A549 treated with AZD9567 at 1 μM for 4 hours (cell line): ENCODE results near the gene GALNS. TPM values are rescaled to one million over a fixed set of nuclear protein-coding genes. Genes with fewer than 3 reads are reported as not detected.

Source experiments
- total RNA-seq: library from RNA; stranded (reverse); fragments of 200-300 nt; extraction: Qiagen RNA extraction; gene quantifications from 5 replicates; pipeline ENCODE4 v1.2.3, GENCODE V29; 2022; ENCODE audit not compliant: insufficient read depth

GALNS gene, protein sequence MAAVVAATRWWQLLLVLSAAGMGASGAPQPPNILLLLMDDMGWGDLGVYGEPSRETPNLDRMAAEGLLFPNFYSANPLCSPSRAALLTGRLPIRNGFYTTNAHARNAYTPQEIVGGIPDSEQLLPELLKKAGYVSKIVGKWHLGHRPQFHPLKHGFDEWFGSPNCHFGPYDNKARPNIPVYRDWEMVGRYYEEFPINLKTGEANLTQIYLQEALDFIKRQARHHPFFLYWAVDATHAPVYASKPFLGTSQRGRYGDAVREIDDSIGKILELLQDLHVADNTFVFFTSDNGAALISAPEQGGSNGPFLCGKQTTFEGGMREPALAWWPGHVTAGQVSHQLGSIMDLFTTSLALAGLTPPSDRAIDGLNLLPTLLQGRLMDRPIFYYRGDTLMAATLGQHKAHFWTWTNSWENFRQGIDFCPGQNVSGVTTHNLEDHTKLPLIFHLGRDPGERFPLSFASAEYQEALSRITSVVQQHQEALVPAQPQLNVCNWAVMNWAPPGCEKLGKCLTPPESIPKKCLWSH
- 46.7 to 48.7 TPM (median 48.3 TPM) in 5 replicates for total RNA-seq

DNA sequence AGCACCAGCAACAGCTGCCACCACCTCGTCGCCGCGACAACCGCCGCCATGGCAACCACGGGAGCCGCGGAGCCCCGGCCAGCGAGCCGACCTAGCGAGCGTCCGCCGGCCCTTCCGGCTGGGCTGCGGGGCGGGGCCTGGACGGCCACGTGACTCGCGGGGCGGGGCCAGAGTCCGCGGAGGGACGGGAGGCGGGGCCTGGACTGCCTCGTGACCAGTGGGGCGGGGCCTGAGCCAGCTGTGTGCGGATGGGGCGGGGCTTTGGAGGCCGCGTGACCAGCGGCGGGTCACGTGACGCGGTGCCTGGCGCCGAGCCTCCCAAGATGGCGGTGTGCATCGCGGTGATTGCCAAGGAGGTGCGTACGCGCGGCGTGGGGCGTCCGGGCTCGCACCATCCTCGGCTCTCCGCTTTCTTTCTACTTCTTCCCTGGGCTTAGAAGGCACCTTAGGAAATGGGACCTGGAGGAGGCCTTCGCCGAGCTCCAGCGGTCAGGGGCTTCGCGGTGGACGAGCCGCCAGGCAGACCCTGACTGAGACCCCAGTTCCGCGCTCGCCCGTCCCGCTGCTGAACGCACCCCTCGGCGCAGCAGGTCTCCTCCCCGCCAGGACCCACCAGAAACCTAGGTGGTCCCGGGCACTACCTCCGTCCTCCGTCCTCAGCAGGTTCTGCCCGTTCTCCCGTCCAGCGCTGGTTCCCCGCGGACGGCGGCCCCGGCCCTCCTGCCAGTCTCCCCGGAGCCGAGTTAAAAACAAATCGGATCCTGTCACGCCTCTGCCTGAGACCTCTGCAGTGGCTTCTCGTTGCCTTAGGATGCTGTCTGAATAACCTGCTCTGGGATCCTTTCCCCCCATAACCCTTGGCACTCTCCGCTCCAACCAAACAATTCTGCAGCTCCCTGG, at the start of gene GALNS, which contains the start of gene TRAPPC2L:
Gene GALNS (minus strand): TSS at position 120 of the 900 bp plus-strand sequence. CDS start 70 bp downstream, at position 50.
Gene TRAPPC2L (plus strand): TSS at position 300 of the 900 bp plus-strand sequence. CDS start 24 bp downstream, at position 324.

DNA sequence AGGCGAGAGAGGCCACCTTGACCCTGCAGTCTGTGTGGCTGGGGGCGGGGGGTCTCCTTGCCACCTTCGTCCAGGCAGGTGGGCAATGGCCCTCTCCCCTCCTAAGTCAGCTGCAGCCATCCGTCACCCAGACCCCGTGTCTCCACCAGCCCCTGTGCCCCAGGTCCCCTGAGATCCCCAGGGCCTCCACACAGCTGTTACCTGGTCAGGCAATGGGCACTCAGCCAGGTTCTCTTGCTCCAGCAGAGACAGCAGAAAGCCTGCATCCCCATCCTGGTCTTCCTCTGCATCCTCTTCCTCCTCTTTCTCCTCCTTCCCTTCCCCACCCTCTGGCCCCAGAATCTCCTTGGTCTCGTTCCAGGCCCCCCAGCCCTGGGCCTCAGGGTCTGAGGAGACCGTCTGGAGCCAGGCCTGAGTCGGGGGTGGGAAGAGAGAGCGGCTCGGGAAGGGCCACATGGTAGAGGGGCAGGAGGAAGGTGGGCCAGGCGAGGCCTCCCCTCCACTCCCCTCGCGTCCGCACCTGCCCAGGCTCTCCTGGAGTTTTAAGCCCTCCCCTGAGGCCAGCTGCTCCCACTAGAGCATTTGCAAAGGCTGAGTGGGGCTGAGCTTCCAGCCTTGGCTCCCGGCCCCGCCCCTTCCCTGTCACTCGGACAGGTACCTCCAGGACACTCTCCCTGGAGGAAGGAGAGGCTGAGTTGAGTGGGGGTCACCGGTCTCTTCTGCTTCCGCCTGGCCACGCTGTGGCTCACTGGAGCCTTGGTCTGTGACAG, 9.6 kb upstream of the GALNS start, which contains the start of gene PABPN1L:
Gene PABPN1L (minus strand): TSS at position 510 of the 770 bp plus-strand sequence. CDS start 54 bp downstream, at position 456.

DNA sequence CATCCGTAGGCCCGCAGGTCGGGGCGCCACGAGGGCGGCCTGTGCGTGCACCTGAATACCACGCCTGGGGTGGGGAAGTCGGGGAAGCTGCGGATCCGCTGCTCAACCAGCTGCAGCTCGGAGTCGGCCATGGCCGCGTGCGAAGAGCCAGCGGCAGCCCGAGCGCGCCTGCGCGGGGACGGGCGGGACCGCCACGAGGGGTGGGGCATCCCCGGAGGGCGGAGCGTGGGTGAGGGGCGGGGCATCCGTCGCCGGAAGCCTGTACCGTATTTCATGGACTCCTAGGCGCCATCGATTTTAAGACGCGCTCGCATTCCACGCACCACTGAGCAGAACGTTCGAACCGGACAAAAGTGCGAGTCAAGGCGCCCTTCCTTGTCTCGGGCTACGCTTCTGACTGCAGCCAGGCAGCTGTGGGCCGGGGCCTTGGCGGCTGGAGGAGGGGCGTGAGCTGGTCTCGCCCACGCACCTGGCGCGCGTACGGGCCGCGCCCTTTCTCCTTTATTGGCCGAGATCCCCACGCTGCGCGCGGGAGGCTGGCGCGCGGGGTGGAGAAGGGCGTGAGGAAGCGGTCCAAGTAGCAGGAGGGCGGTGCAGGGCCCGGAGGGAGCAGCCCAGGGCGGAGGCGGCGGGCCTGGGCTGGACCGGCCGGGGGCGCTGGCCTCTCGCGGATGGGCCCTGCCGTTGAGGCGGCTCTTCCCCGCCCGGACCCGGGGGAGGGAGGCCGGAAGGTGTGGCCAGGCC, 44.8 kb downstream of the GALNS start, which contains the start of gene APRT:
Gene APRT (minus strand): TSS at position 160 of the 744 bp plus-strand sequence. CDS start 29 bp downstream, at position 131.

DNA sequence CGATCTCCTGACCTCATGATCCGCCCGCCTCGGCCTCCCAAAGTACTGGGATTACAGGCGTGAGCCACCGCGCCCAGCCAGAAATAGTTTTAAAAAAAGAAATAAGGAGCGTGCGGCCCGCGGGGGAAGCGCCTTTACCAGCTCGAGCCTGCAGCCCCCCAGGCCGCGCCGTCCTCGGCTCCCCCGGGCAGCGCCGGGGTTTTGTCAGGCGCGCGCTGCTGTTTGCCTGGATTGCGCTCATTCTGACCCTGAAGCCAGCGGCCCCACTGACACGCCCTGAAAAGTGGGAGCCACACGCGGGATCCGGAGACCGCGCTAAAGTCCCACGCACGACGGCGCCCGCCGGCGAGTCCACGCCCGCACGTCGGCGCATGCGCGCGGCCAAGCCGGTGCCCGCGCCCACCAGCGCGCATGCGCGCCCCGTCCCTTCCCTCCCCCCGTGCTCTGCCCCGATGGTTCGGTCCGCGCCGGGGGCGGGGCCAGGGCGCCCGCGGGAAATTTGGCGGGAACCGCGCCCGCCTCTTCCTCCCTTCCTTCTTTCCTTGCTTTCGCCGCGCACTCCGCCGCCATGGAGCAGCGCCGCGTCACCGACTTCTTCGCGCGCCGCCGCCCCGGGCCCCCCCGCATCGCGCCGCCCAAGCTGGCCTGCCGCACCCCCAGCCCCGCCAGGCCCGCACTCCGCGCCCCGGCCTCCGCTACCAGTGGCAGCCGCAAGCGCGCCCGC, 53.3 kb downstream of the GALNS start, which contains the start of gene CDT1:
Gene CDT1 (plus strand): TSS at position 526 of the 724 bp plus-strand sequence. CDS start 43 bp downstream, at position 569.

DNA sequence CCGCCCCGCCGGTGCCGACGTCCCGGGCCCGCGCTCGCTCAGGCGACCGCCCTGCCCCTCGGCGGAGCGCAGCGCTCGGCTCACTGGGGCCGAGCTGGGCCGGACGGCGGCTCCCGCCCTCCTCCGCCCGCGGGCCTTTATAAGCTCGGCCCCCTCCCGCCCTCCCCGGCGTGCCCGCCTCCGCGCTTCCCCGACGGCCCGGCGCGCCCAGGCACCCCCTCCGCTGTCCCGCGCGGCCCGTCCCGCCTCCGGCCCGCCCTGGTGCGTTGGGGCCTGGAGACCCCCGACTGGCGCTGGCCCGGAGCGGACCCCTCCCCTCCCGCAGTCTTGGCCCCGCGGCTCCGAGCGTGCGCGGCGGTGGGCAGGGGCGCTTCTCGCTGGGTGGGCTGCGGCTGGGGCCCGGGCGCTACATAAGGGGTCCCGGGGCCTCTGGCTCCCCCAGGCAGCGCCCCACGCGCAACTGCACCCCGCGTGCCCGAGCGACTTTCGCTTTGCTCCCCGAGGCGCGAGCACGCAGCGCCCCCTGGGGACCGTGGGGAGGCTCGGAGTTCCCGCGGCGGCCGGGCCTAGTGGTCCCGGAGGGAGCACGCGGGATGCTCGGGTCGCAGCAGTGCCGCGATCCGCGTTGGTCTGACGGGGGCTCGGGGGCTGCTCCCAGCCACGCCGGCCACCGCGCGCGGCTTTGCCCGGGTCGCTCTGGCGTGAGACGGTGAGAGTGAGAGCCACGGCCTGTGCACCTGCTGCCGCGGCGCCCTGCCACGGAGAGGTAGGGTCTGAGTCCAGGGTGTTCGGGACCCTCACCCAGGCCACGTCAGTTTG, 71.4 kb downstream of the GALNS start, which contains the start of gene PIEZO1:
Gene PIEZO1 (minus strand): TSS at position 115 of the 819 bp plus-strand sequence. CDS start 256 bp downstream, outside the sequence.

Other genes starting within 250 kb of the GALNS start
- gene IL17C, start 218.4 kb downstream of the GALNS start, total RNA-seq: not detected in 5 replicates
- gene CYBA, start 205.9 kb downstream of the GALNS start, total RNA-seq: 279 to 313 TPM (median 293 TPM) in 5 replicates
- 17.0 to 26.1 TPM (median 25.4 TPM) in 5 replicates for gene MVD, start 193.9 kb downstream of the GALNS start, total RNA-seq
- 0.08 to 0.21 TPM (median 0.17 TPM) in 4 of 5 replicates, not detected in the other for gene SNAI3, start 170.4 kb downstream of the GALNS start, total RNA-seq
- 12.2 to 22.0 TPM (median 20.8 TPM) in 5 replicates for gene RNF166, start 150.5 kb downstream of the GALNS start, total RNA-seq
- 22.4 to 38.0 TPM (median 35.2 TPM) in 5 replicates for gene CTU2, start 150.4 kb downstream of the GALNS start, total RNA-seq
- gene PIEZO1, start 71.7 kb downstream of the GALNS start, total RNA-seq: 132 to 160 TPM (median 150 TPM) in 5 replicates
- 16.9 to 35.3 TPM (median 33.5 TPM) in 5 replicates for gene CDT1, start 53.2 kb downstream of the GALNS start, total RNA-seq
- gene APRT, start 45.0 kb downstream of the GALNS start, total RNA-seq: 276 to 422 TPM (median 404 TPM) in 5 replicates
- gene TRAPPC2L, start 180 bp upstream of the GALNS start, total RNA-seq: 96.4 to 120 TPM (median 104 TPM) in 5 replicates
- not detected in 5 replicates for gene PABPN1L, start 9.7 kb upstream of the GALNS start, total RNA-seq
- gene CBFA2T3, start 120.3 kb upstream of the GALNS start, total RNA-seq: 0.42 to 0.65 TPM (median 0.59 TPM) in 5 replicates
- gene ACSF3, start 236.9 kb upstream of the GALNS start, total RNA-seq: 17.7 to 20.6 TPM (median 20.2 TPM) in 5 replicates